ENCODE results near the gene ADGRG3. TPM values are rescaled to one million over a fixed set of nuclear protein-coding genes. Genes with fewer than 3 reads are reported as not detected.

Gene ADGRG3
- total RNA-seq, 3 donors from 2014 or later = 0.84 to 3.4 (median 1.8) TPM

DNA sequence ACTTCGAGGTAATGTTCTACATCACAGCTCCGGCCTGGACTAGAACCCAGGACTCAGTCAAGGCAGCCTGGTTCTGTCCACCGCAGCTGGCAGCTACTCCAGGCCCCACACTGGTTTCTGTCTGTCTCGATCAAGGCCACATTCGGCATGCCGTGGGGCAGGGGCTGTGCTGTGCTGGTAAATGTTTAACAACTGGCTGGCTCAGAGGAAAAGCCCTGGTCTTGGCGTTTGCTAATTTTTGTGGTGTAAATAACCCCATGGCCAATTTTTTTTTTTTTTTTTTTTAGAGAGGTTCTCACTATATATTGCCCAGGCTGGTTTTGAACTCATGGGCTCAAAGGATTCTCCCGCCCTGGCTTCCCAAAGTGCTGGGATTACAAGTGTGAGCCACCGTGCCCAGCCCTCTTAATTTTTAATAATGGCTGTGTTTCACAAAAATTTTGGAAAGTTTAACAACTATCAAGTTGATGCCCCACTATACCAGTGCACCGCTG, 26.2 kb downstream of the ADGRG3 start:
- DNase-seq (no peak), ATAC-seq (no peak)
- intact Hi-C loops (cut with DNase I, micrococcal nuclease) = no loop called here
- TF ChIP-seq, protein P1, sequence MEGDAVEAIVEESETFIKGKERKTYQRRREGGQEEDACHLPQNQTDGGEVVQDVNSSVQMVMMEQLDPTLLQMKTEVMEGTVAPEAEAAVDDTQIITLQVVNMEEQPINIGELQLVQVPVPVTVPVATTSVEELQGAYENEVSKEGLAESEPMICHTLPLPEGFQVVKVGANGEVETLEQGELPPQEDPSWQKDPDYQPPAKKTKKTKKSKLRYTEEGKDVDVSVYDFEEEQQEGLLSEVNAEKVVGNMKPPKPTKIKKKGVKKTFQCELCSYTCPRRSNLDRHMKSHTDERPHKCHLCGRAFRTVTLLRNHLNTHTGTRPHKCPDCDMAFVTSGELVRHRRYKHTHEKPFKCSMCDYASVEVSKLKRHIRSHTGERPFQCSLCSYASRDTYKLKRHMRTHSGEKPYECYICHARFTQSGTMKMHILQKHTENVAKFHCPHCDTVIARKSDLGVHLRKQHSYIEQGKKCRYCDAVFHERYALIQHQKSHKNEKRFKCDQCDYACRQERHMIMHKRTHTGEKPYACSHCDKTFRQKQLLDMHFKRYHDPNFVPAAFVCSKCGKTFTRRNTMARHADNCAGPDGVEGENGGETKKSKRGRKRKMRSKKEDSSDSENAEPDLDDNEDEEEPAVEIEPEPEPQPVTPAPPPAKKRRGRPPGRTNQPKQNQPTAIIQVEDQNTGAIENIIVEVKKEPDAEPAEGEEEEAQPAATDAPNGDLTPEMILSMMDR (IDR thresholded peaks at IDR 0.05) = no peak
- no peaks in the 10 kb centered on the region for H3K4me1 ChIP-seq (ENCODE audit: low read depth)
- no peaks in the 10 kb centered on the region for H3K9me3 ChIP-seq
- no peaks in the 10 kb centered on the region for H3K36me3 ChIP-seq (ENCODE audit: low read depth)
- H3K4me3 ChIP-seq = no peak overlapping the region

DNA sequence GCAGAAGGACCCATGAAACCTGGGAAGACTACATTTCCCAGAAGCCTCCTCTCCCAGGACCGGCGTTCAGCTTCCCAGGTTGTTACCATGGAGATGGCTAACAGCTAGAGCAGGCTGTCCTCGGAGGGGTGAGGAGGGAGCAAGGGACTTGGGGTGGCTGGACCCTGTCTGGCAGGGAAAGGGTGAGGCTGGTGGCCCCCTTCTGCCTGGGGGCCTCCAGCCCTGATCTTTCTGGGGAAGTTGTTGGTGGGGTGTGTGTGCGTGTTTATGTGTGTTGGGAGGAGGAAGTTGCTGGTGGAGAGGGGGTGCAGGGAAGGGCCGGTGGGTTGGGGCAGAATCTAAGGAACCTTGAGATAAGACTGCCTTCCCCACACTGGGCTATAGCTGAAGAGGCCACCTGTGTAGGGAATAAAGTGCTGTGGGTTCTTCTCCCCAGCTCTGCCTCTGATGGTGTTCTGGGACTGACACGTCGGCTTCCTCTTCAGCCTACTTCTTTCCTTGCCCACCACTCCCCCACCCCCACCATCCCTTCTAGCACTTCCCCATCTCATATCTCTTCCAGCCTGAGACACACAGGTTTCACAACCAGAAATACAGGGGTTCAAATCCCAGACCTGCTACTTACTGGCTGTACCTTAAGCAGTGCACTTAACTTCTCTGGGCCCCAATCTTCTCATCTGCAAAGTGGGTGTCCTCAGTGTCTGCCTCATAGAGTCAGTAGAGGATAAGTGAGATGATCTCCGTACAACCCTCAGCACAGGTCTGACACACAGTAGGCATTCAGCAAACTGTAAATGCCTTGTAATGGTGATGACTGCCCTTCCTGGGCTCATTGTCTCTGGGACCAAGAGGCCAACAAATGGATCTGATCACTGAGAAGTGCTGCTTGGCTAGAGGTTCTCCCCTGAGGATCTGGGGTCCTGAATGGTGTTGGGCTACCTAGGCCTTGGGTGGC, 26.9 kb downstream of the ADGRG3 start, which contains the start of gene DRC7:
Gene DRC7 (plus strand): TSS at position 82 of the 955 bp plus-strand sequence. CDS start 3,144 bp downstream, outside the sequence.
- peak; percentile 76 for ATAC-seq
- Histone ChIP-seq H3K9me3 (no peaks in the 10 kb centered on the region), H3K4me1 (ENCODE audit: low read depth) (no peaks in the 10 kb centered on the region), H3K4me3 (no peak within 1 kb of the TSS), H3K36me3 (ENCODE audit: low read depth) (no peaks in the 10 kb centered on the region)
- intact Hi-C loops (cut with DNase I, micrococcal nuclease) = no loop called here
- DNase-seq = peak in 2 of 3 donors; percentile 31 to 35
- TF ChIP-seq, protein P1 (IDR thresholded peaks at IDR 0.05) = no peak

DNA sequence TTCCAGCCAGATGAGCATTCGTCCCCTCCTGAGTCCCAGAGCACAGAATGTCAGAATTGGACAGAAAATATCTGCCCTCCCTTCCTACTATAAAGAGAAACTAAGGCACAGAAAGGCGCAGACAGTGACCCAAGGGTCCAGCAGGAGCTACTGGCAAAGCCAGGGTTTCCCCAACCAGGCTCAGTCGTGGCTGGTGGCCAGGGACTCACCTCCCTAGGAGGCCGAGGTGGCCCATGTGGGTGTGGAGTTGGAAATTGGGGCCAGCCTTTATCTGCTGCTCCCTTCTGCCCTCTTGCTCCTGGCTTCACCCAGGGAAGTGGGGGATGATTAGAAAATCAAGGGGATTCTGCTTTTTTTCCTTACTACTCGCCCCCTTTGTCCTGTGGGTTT, 27.6 kb downstream of the ADGRG3 start:
- H3K36me3 ChIP-seq (ENCODE audit: low read depth) = no peaks in the 10 kb centered on the region
- intact Hi-C loops (cut with DNase I, micrococcal nuclease) = no loop called here
- no peaks in the 10 kb centered on the region for H3K9me3 ChIP-seq
- TF ChIP-seq, protein P1 (IDR thresholded peaks at IDR 0.05) = no peak
- H3K4me3 ChIP-seq = no peak overlapping the region
- DNase-seq (no peak), ATAC-seq (no peak)
- no peaks in the 10 kb centered on the region for H3K4me1 ChIP-seq (ENCODE audit: low read depth)

DNA sequence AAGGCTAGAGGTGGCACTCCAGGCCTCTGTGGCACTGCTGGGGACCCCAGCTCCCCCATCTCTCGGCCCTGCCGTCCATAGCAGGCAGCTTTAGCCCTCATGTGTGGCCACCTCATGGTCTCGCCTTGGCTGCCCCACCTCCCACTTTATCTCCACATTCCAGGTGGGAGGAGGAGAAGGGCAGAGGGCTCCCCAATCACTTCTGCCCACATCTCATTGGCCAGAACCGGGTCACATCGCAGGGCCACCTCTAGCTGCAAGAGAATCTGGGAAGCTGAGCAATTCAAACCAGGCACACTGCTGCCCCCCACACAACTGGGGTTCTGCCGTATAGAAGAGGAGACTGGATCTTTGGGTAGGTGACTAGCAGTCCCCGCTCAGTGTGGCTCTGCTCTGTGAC, 28.1 kb downstream of the ADGRG3 start:
- ATAC-seq (no peak), DNase-seq (no peak)
- TF ChIP-seq, protein P1 (IDR thresholded peaks at IDR 0.05) = no peak
- Histone ChIP-seq H3K9me3 (no peaks in the 10 kb centered on the region), H3K4me1 (ENCODE audit: low read depth) (no peaks in the 10 kb centered on the region), H3K4me3 (no peak overlapping the region), H3K36me3 (ENCODE audit: low read depth) (no peaks in the 10 kb centered on the region)
- intact Hi-C loops (cut with DNase I, micrococcal nuclease) = no loop called here

DNA sequence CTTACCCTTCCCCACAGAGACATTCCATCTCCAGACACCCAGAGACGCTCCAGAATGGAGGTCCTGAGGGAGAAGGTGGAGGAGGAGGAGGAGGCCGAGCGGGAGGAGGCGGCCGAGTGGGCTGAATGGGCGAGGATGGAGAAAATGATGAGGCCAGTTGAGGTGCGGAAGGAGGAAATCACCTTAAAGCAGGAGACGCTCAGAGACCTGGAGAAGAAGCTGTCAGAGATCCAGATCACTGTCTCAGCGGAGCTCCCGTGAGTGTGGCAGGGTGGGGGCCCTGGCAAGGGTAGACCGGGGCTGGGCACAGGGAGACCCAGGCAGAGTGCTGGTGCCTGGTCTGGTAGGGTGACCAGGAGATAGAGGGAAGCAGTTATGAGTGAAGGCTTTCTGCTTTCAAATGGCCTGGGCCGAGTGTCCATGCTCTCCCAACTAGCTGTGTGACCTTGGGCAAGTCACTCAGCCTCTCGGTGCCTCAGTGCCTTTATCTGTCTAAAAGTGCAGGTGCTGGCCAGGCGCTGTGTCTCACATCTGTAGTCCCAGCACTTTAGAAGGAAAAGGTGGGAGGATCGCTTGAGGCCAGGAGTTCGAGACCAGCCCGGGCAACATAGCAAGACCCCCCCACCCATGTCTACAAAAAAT, 29.9 kb downstream of the ADGRG3 start:
- no peaks in the 10 kb centered on the region for H3K9me3 ChIP-seq
- no peak overlapping the region for H3K4me3 ChIP-seq
- intact Hi-C loops (cut with DNase I, micrococcal nuclease) = no loop called here
- DNase-seq (no peak), ATAC-seq (no peak)
- H3K36me3 ChIP-seq (ENCODE audit: low read depth) = no peaks in the 10 kb centered on the region
- TF ChIP-seq, protein P1 (IDR thresholded peaks at IDR 0.05) = no peak
- no peaks in the 10 kb centered on the region for H3K4me1 ChIP-seq (ENCODE audit: low read depth)
